Thoracic aorta (tissue), 2 donors: ENCODE measurements around the gene ICAM3. TPM values are rescaled to one million over a fixed set of nuclear protein-coding genes. Genes with fewer than 3 reads are reported as not detected.

Experiments
- ATAC-seq: fragments of 150-250 bp; one replicate; pipeline ENCODE4 v1.8.0; 2017; ENCODE audit warnings: low read depth; ENCODE audit not compliant: insufficient number of reproducible peaks, low FRiP score
- DNase-seq: peaks from one replicate; pipeline ENCODE4 v3.0.0-alpha.2; 2020; ENCODE audit warnings: low spot score
- H3K27ac ChIP-seq, 2 donors: fragments of 200-600 bp; sonication (generic); 1 replicate in 1 of 2; 2 replicates in 1 of 2; pipeline ENCODE4 v1.5.1; 2016; ENCODE audit warnings: mild to moderate bottlenecking in 2 of 2, moderate library complexity in 2 of 2
- H3K27me3 ChIP-seq: fragments of 200-600 bp; sonication (generic); replicated peaks from 2 replicates; pipeline ENCODE4 v1.6.0; 2016; ENCODE audit warnings: mild to moderate bottlenecking; ENCODE audit not compliant: insufficient read depth
- H3K36me3 ChIP-seq: fragments of 200-600 bp; sonication (generic); one replicate; pipeline ENCODE4 v1.5.1; 2016
- H3K4me1 ChIP-seq, 2 donors: fragments of 200-600 bp; sonication (generic); 1 replicate in 1 of 2; 2 replicates in 1 of 2; pipeline versions ENCODE4 v1.5.1 to v1.6.0; 2016; ENCODE audit warnings: low read depth in 2 of 2, mild to moderate bottlenecking in 1 of 2; ENCODE audit not compliant: control insufficient read depth in 1 of 2
- H3K4me3 ChIP-seq: fragments of 200-600 bp; sonication (generic); 2 replicates; pipeline ENCODE4 v1.5.1; 2016; ENCODE audit warnings: mild to moderate bottlenecking
- H3K9me3 ChIP-seq: fragments of 200-600 bp; sonication (generic); 2 replicates; pipeline ENCODE4 v1.5.1; 2016
- CTCF ChIP-seq: fragments of 200-600 bp; sonication (generic); IDR thresholded peaks from one replicate; pipeline ENCODE4 v1.5.1; 2019; ENCODE audit warnings: antibody characterized with exemption
- total RNA-seq, 2 donors: library from RNA; depleted of rRNA; stranded (reverse); fragments of >200 nt; gene quantifications; one replicate each; pipeline versions ENCODE4 v1.1.0 to v1.2.3, GENCODE V29; 2016

ICAM3 gene
- total RNA-seq, 2 donors from 2014 or later, result 3.5 to 8.0 TPM

GRCh38 chr19:10317857-10318462 lies 21.5 kb downstream of the ICAM3 start:
- DNase-seq (no peak), ATAC-seq (no peak)
- TF ChIP-seq CTCF, result no peak
- Histone ChIP-seq H3K36me3 (peaks cover 42% of the 10 kb centered on the region), H3K4me1 (peaks cover 4 to 10% of the 10 kb centered on the region in 2 donors), H3K27ac (no peak overlapping the region), H3K9me3 (no peaks in the 10 kb centered on the region), H3K4me3 (no peak overlapping the region), H3K27me3 (no peaks in the 10 kb centered on the region)

GRCh38 chr19:10317045-10317856 lies 22.2 kb downstream of the ICAM3 start:
- H3K4me1 ChIP-seq, result peaks cover 4 to 10% of the 10 kb centered on the region in 2 donors
- peaks cover 35% of the 10 kb centered on the region for H3K36me3 ChIP-seq
- no peak for DNase-seq

GRCh38 chr19:10316229-10317044 lies 23.0 kb downstream of the ICAM3 start:
- H3K9me3 ChIP-seq, result no peaks in the 10 kb centered on the region
- ATAC-seq (no peak), DNase-seq (no peak)
- peak overlapping the region in 1 of 2 donors; percentile 17 for H3K27ac ChIP-seq
- no peaks in the 10 kb centered on the region for H3K27me3 ChIP-seq
- H3K4me1 ChIP-seq, result peaks cover 4 to 10% of the 10 kb centered on the region in 2 donors
- peak overlapping the region; percentile 96 for H3K4me3 ChIP-seq
- H3K36me3 ChIP-seq, result peaks cover 28% of the 10 kb centered on the region
- TF ChIP-seq CTCF, result no peak

More at GRCh38 chr19:10317045-10317856, 22.2 kb downstream of the ICAM3 start:
- TF ChIP-seq CTCF, result no peak
- Histone ChIP-seq H3K27ac (no peak overlapping the region), H3K27me3 (no peaks in the 10 kb centered on the region), H3K4me3 (no peak overlapping the region), H3K9me3 (no peaks in the 10 kb centered on the region)
- no peak for ATAC-seq

- peak within 1 kb of the TSS; percentile 96 for H3K4me3 ChIP-seq
- H3K36me3 ChIP-seq, result peaks cover 23% of the 10 kb centered on the region
- no peaks in the 10 kb centered on the region for H3K27me3 ChIP-seq
- no peak for TF ChIP-seq CTCF
- peak; percentile 54 for DNase-seq
- H3K27ac ChIP-seq, result peak within 1 kb of the TSS; percentile 17 to 33
- peaks cover 4 to 10% of the 10 kb centered on the region in 2 donors for H3K4me1 ChIP-seq
- peak; percentile 68 for ATAC-seq
- no peaks in the 10 kb centered on the region for H3K9me3 ChIP-seq
These were observed 23.8 kb downstream of the ICAM3 start, which contains the start of gene FDX2 for GRCh38 chr19:10315335-10316214. TSS of gene FDX2 (minus strand) at chr19:10316015. CDS start at chr19:10315996, 19 bp downstream.
